Esophagus squamous epithelium (tissue), 4 donors: ENCODE measurements around the gene POMP.

Source experiments
- POLR2A ChIP-seq, 4 donors: fragments of 450-650 bp; IDR thresholded peaks; one replicate each; pipeline ENCODE4 v1.6.1; 2017; ENCODE audit warnings: antibody characterized with exemption in 4 of 4, mild to moderate bottlenecking in 4 of 4, moderate library complexity in 3 of 4
- TF ChIP-seq, protein P1 (sequence below), 6 experiments: fragments of 450-650 bp in 4 of 6; fragments of 200-600 bp in 2 of 6; sonication (generic) in 2 of 6; IDR thresholded peaks; one replicate each; pipeline ENCODE4 v1.5.1; 2016 to 2019; ENCODE audit warnings: antibody characterized with exemption in 6 of 6, mild to moderate bottlenecking in 4 of 6, moderate library complexity in 4 of 6

DNA sequence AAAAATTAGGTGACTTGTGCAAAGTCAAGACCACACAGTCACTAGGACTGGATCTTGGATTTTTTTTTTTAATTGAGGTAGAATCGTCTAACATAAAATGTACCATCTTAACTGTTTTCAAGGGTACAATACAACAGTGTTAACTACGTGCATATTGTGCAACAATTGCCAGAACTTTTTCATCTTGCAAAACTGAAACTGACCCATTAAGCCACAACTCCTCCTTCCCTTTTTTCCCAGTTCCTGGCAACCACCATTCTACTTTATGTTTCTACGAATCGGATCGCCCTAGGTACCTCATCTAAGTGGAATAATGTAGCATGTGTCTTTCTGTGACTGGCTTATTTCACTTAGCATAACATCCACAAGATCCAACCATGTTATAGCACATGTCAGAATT is 37.5 kb upstream of the POMP start:
- TF ChIP-seq, protein P1, sequence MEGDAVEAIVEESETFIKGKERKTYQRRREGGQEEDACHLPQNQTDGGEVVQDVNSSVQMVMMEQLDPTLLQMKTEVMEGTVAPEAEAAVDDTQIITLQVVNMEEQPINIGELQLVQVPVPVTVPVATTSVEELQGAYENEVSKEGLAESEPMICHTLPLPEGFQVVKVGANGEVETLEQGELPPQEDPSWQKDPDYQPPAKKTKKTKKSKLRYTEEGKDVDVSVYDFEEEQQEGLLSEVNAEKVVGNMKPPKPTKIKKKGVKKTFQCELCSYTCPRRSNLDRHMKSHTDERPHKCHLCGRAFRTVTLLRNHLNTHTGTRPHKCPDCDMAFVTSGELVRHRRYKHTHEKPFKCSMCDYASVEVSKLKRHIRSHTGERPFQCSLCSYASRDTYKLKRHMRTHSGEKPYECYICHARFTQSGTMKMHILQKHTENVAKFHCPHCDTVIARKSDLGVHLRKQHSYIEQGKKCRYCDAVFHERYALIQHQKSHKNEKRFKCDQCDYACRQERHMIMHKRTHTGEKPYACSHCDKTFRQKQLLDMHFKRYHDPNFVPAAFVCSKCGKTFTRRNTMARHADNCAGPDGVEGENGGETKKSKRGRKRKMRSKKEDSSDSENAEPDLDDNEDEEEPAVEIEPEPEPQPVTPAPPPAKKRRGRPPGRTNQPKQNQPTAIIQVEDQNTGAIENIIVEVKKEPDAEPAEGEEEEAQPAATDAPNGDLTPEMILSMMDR (IDR thresholded peaks at IDR 0.05) = no peak
- TF ChIP-seq POLR2A (IDR thresholded peaks at IDR 0.05) = no peak
